Tibial nerve (tissue), 4 donors: ENCODE data around the gene SLC16A6. TPM values are rescaled to one million over a fixed set of nuclear protein-coding genes. Genes with fewer than 3 reads are reported as not detected.
A peak's percentile ranks its signal among the peaks of the same experiment; 100 is the strongest.
"Not testable (repeated sequence)": the region's sequence is repeated elsewhere in the genome, so short reads cannot be mapped to it uniquely, and the experiment has no call there.

Source experiments
- DNase-seq, 2 donors: peaks; one replicate each; pipeline ENCODE4 v3.0.0-alpha.2; 2019; ENCODE audit warnings: low spot score in 2 of 2
- H3K27ac ChIP-seq, 4 donors: fragments of 200-600 bp; sonication (generic) in 3 of 4; one replicate each; pipeline ENCODE4 v1.5.1; 2017 to 2019; ENCODE audit warnings: mild to moderate bottlenecking in 1 of 4
- H3K27me3 ChIP-seq, 2 donors: fragments of 200-600 bp; sonication (generic) in 1 of 2; one replicate each; pipeline versions ENCODE4 v1.5.1 to v1.6.0; 2017 to 2019
- H3K36me3 ChIP-seq, 3 donors: fragments of 200-600 bp; sonication (generic); one replicate each; pipeline ENCODE4 v1.5.1; 2018 to 2019
- H3K4me1 ChIP-seq, 4 donors: fragments of 200-600 bp; sonication (generic) in 3 of 4; one replicate each; pipeline ENCODE4 v1.5.1; 2017 to 2019
- H3K4me3 ChIP-seq, 4 donors: fragments of 200-600 bp; sonication (generic) in 3 of 4; one replicate each; pipeline ENCODE4 v1.5.1; 2017 to 2019; ENCODE audit warnings: mild to moderate bottlenecking in 1 of 4, moderate library complexity in 1 of 4
- H3K9me3 ChIP-seq, 4 donors: fragments of 200-600 bp; sonication (generic) in 3 of 4; one replicate each; pipeline ENCODE4 v1.5.1; 2017 to 2019
- EP300 ChIP-seq, 2 donors: sonication (generic); formaldehyde crosslinking; IDR thresholded peaks; one replicate each; pipeline ENCODE4 v1.6.1; 2017; ENCODE audit warnings: antibody characterized with exemption in 2 of 2, mild to moderate bottlenecking in 1 of 2
- POLR2A ChIP-seq, 2 donors: fragments of 450-650 bp; IDR thresholded peaks; one replicate each; pipeline ENCODE4 v1.6.1; 2017; ENCODE audit warnings: antibody characterized with exemption in 2 of 2, mild to moderate bottlenecking in 2 of 2, moderate library complexity in 2 of 2
- WGBS, 2 donors: methylation state at CpG; one replicate each; pipeline ENCODE4 v1.1.5; 2018; 5-methylcytosine and 5-hydroxymethylcytosine counted together
- total RNA-seq, 4 donors: library from RNA; depleted of rRNA; stranded (reverse); fragments of >200 nt; gene quantifications; one replicate each; pipeline ENCODE4 v1.1.0, GENCODE V29; 2016
- TF ChIP-seq, protein P1 (sequence below), 5 experiments: fragments of 200-600 bp in 3 of 5; fragments of 450-650 bp in 2 of 5; sonication (generic) in 3 of 5; IDR thresholded peaks; one replicate each; pipeline ENCODE4 v1.5.1; 2016 to 2019; ENCODE audit warnings: antibody characterized with exemption in 5 of 5, mild to moderate bottlenecking in 3 of 5, moderate library complexity in 2 of 5

The SLC16A6 gene
- total RNA-seq, 4 donors from 2014 or later: 0.20 to 0.90 TPM; not detected in 2

GRCh38 chr17:68239632-68240366, 51.1 kb downstream of the SLC16A6 start:
- H3K4me1 ChIP-seq: peaks cover 0 to 12% (median 3%) of the 10 kb centered on the region in 4 donors
- TF ChIP-seq, protein P1, sequence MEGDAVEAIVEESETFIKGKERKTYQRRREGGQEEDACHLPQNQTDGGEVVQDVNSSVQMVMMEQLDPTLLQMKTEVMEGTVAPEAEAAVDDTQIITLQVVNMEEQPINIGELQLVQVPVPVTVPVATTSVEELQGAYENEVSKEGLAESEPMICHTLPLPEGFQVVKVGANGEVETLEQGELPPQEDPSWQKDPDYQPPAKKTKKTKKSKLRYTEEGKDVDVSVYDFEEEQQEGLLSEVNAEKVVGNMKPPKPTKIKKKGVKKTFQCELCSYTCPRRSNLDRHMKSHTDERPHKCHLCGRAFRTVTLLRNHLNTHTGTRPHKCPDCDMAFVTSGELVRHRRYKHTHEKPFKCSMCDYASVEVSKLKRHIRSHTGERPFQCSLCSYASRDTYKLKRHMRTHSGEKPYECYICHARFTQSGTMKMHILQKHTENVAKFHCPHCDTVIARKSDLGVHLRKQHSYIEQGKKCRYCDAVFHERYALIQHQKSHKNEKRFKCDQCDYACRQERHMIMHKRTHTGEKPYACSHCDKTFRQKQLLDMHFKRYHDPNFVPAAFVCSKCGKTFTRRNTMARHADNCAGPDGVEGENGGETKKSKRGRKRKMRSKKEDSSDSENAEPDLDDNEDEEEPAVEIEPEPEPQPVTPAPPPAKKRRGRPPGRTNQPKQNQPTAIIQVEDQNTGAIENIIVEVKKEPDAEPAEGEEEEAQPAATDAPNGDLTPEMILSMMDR (IDR thresholded peaks at IDR 0.05): no peak
- TF ChIP-seq EP300 (IDR thresholded peaks at IDR 0.05): no peak
- no peak for TF ChIP-seq POLR2A (IDR thresholded peaks at IDR 0.05)
- no peak for DNase-seq
- no peaks in the 10 kb centered on the region for H3K36me3 ChIP-seq
- WGBS, 2 donors: 71% methylated on average over 4 of the region's 4 CpGs
- H3K4me3 ChIP-seq: no peak overlapping the region
- no peaks in the 10 kb centered on the region for H3K27me3 ChIP-seq
- peak overlapping the region in 1 of 4 donors; percentile 78 for H3K27ac ChIP-seq
- H3K9me3 ChIP-seq: no peaks in the 10 kb centered on the region

DNA sequence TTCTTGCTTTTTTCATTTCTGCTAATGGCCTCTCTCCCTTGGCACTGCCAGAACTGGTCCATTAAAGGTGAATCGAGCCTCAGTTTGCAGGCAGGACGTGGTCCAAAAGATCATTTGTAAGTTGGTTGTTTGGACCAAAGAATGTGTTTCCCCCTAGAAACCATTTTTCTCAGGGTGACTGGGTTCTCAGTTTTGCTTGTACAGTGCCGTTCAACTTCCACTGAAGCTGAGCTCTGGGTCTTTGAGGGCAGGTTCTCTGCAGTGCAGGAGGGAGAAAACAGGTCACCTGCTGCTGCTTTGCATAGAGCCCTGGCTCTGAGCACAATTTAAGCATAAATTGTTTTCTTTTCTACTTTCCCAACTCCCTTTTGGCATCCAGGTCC, 52.1 kb downstream of the SLC16A6 start:
- no peaks in the 10 kb centered on the region for H3K36me3 ChIP-seq
- peak overlapping the region in 2 of 4 donors; percentile 78 to 86 for H3K27ac ChIP-seq
- no peaks in the 10 kb centered on the region for H3K27me3 ChIP-seq
- H3K9me3 ChIP-seq: no peaks in the 10 kb centered on the region
- no peak for DNase-seq
- H3K4me1 ChIP-seq: peaks cover 0 to 12% (median 3%) of the 10 kb centered on the region in 4 donors
- H3K4me3 ChIP-seq: no peak overlapping the region
- TF ChIP-seq POLR2A (IDR thresholded peaks at IDR 0.05): no peak
- TF ChIP-seq, protein P1 (IDR thresholded peaks at IDR 0.05): no peak
- no peak for TF ChIP-seq EP300 (IDR thresholded peaks at IDR 0.05)
- 69 to 76% methylated on average over 3 of the region's 3 CpGs for WGBS, 2 donors

DNA sequence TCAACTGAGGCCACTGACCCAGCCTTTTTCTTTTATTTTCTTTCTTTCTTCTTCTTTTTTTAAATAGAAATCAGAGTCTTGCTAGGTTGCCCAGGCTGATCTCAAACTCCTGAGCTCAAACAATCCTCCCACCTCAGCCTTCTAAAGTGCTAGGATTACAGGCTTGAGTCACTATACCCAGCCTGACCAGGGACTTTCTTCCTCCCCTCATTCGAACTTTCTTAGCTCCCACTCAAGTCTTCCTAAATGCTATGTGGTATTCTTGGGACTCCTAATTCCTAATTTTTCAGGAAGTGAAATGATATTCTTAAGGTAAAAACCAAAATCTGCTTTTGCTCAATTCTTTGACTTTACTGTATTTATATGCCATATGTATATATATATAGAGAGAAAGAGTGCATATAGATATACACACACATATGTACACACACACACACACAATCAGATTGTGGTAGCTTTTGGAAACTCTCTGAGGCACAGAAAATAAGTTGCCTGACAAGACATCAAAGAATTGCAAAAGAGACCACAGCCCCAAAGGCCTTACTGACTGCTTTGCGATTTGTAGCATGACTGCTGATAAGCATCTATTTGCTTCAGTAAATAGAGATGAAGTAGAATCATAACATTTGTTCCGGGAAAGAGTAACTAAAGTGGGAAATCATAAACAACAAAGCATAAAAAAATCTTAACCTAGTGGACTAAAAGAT, 52.6 kb downstream of the SLC16A6 start:
- H3K36me3 ChIP-seq: no peaks in the 10 kb centered on the region
- no peak overlapping the region for H3K4me3 ChIP-seq
- H3K27ac ChIP-seq: peak overlapping the region in 3 of 4 donors; percentile 64 to 86 (median 78)
- no peak for DNase-seq
- TF ChIP-seq, protein P1 (IDR thresholded peaks at IDR 0.05): no peak
- TF ChIP-seq POLR2A (IDR thresholded peaks at IDR 0.05): no peak
- no peak for TF ChIP-seq EP300 (IDR thresholded peaks at IDR 0.05)
- 70 to 80% methylated on average over 3 of the region's 3 CpGs for WGBS, 2 donors
- H3K27me3 ChIP-seq: no peaks in the 10 kb centered on the region
- peaks cover 0 to 12% (median 3%) of the 10 kb centered on the region in 4 donors for H3K4me1 ChIP-seq
- H3K9me3 ChIP-seq: no peaks in the 10 kb centered on the region

DNA sequence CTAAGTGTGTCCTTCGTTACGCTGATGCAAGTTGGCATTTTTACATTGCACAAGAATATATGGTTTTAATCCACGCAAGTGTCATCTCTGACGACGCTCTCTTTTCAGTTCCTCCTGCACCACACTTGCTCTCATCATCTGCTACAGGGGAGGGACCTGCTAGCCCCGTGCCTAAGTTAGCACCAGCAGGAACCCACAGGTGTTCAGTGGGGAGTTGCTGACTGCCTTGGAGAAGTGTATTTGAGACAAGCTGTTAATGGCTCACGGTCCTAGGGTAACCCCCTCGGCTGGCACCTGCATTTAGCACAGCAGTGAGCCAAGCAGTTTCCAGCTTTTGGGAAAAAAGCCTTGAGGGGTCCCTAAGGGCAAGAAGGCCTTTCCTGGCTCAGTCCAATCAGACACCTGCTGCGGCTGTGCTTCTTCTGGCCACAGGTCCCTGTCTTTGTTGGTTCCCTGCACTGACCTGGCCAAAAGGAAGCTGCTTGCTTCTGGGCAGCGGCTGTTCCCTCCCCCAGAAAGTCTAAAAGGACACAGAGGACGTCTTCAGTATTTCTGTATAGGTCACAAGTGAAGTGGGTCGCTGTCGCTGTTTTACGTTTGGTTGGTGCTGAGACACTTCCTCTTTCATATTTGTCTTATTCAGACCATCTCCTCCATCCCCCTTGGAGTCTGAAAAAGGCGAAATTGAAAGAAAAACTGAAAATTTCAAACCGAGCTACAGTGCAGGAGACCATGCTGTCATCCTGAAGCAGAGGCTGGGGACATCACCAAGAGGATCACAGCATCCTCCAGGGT, 53.4 kb downstream of the SLC16A6 start:
- Histone ChIP-seq H3K4me3 (peak overlapping the region in 1 of 4 donors; percentile 10), H3K4me1 (peaks cover 0 to 12% (median 3%) of the 10 kb centered on the region in 4 donors), H3K27ac (peak overlapping the region in 3 of 4 donors; percentile 64 to 86 (median 78))
- H3K36me3 ChIP-seq, H3K9me3 ChIP-seq, H3K27me3 ChIP-seq: not testable (repeated sequence)
- 65 to 67% methylated on average over 14 to 16 of the region's 16 CpGs for WGBS, 2 donors
- peak in 1 of 2 donors; percentile 46 for DNase-seq
- TF ChIP-seq EP300 (IDR thresholded peaks at IDR 0.05): peak; percentile 42 to 71
- TF ChIP-seq POLR2A (IDR thresholded peaks at IDR 0.05): peak in 1 of 2 donors; percentile 35

DNA sequence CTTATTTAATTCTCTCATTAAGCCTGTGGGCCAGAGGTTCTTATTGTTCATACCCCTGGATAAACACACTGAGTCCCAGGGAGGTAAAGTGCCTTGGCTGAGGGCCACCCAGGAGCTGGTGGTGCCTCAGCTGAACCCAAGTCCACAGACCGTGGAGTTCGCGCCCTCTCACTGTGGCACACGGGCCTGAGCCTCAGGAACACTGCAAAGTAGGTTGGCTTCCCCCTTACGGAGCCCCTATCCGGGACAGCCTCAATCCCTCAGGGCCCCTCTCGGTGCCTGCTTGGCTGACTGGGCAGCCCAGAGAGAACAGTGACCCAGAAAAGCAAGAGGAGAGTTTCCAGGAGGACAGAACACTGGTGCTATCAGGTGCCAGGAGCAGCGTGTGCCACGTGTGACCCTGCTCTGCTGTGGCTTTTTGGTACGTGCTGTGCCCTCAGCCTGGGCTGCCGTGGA, 55.6 kb downstream of the SLC16A6 start:
- Histone ChIP-seq H3K27ac (peak overlapping the region in 3 of 4 donors; percentile 77 to 91 (median 82)), H3K4me1 (peaks cover 0 to 12% (median 3%) of the 10 kb centered on the region in 4 donors)
- not testable (repeated sequence) for H3K36me3 ChIP-seq, H3K27me3 ChIP-seq, DNase-seq, H3K4me3 ChIP-seq, H3K9me3 ChIP-seq
- 77 to 79% methylated on average over 10 to 11 of the region's 11 CpGs for WGBS, 2 donors
